Activated T-helper 17 cell treated with anti-CD3 and anti-CD28 coated beads, Interleukin-2, amount 50 U/mL, for 72 hours (primary cell): ENCODE measurements around the gene CNTN4. TPM values are rescaled to one million over a fixed set of nuclear protein-coding genes. Genes with fewer than 3 reads are reported as not detected.

Experiments
- ATAC-seq: fragments of 150-1000 bp; cut with Tn5 transposase; replicated peaks from 2 replicates; pipeline ENCODE4 v1.10.0; 2021; ENCODE audit warnings: mild to moderate bottlenecking, moderate library complexity
- H3K27ac Mint-ChIP-seq: one replicate; pipeline ENCODE4 v1.8.0; 2022; ENCODE audit warnings: mixed read lengths
- H3K27me3 Mint-ChIP-seq: one replicate; pipeline ENCODE4 v1.8.0; 2022; ENCODE audit warnings: mixed read lengths
- H3K36me3 Mint-ChIP-seq: one replicate; pipeline ENCODE4 v1.8.0; 2022; ENCODE audit warnings: low read depth, mild to moderate bottlenecking, mixed read lengths
- H3K4me1 Mint-ChIP-seq: one replicate; pipeline ENCODE4 v1.8.0; 2022; ENCODE audit warnings: mixed read lengths
- H3K4me3 Mint-ChIP-seq: one replicate; pipeline ENCODE4 v1.8.0; 2022; ENCODE audit warnings: mild to moderate bottlenecking, mixed read lengths
- H3K9me3 Mint-ChIP-seq: one replicate; pipeline ENCODE4 v1.8.0; 2022; ENCODE audit warnings: mixed read lengths
- total RNA-seq, 2 donors: library from RNA; stranded (reverse); gene quantifications; one replicate each; pipeline ENCODE4 v1.2.3, GENCODE V29; 2022

Gene CNTN4
- total RNA-seq, 2 donors from 2014 or later: not detected

- Mint-ChIP-seq H3K4me1 (no peaks in the 10 kb centered on the region), H3K36me3 (no peaks in the 10 kb centered on the region), H3K9me3 (no peaks in the 10 kb centered on the region), H3K27me3 (no peaks in the 10 kb centered on the region), H3K27ac (no peak overlapping the region), H3K4me3 (no peak overlapping the region)
- no peak for ATAC-seq
These were observed 755.0 kb downstream of the CNTN4 start for GRCh38 chr3:2853651-2854050.

GRCh38 chr3:2856138-2857133, 757.8 kb downstream of the CNTN4 start:
- ATAC-seq: no peak
- Mint-ChIP-seq H3K4me1 (no peaks in the 10 kb centered on the region), H3K4me3 (no peak overlapping the region), H3K36me3 (no peaks in the 10 kb centered on the region), H3K27ac (no peak overlapping the region), H3K27me3 (no peaks in the 10 kb centered on the region), H3K9me3 (no peaks in the 10 kb centered on the region)

GRCh38 chr3:2860626-2861025, 762.0 kb downstream of the CNTN4 start:
- H3K27ac Mint-ChIP-seq: no peak overlapping the region
- no peak for ATAC-seq
- H3K4me1 Mint-ChIP-seq: no peaks in the 10 kb centered on the region
- H3K4me3 Mint-ChIP-seq: no peak overlapping the region
- no peaks in the 10 kb centered on the region for H3K36me3 Mint-ChIP-seq
- H3K27me3 Mint-ChIP-seq: no peaks in the 10 kb centered on the region
- no peaks in the 10 kb centered on the region for H3K9me3 Mint-ChIP-seq

DNA sequence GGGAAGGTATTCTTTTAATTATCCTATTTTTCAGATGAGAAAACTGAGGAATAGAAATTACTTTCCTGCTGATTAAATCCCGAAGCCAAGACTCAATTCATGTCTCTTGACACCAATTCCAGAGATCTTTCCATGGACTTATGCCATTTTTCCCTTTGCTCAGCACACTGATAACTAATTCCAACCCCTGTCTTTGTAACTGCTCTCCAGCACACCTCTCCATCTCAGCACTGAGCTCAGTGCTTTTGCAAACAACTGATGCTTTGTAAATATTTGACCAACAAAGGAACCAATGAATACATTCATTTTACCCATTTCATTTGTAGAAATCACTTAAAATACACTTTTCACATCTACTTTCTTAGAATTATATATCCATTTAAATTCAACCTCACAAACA, 762.5 kb downstream of the CNTN4 start:
- no peaks in the 10 kb centered on the region for H3K27me3 Mint-ChIP-seq
- H3K27ac Mint-ChIP-seq: no peak overlapping the region

DNA sequence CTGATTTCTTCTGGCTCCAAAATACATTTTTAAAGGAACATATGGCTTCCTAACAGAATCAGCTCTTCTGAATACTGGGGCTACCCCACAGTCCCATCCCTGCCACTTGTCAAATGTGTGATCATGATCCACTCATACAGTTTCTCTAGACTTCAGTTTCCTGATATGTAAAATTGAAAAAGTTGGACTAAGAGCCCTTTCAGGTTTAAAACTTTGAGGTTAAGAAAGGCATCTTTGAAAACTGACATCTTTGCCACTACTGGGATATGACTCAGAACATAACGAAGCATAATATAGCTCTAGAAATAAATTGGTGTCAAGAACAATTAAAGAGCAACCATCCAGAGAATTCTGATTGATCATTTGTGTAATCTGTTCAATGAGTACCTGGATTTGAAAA, 763.3 kb downstream of the CNTN4 start:
- Mint-ChIP-seq H3K27me3 (no peaks in the 10 kb centered on the region), H3K9me3 (no peaks in the 10 kb centered on the region), H3K4me1 (no peaks in the 10 kb centered on the region)

More for the DNA sequence above, 762.5 kb downstream of the CNTN4 start:
- no peak for ATAC-seq
- Mint-ChIP-seq H3K4me3 (no peak overlapping the region), H3K4me1 (no peaks in the 10 kb centered on the region), H3K9me3 (no peaks in the 10 kb centered on the region), H3K36me3 (no peaks in the 10 kb centered on the region)

DNA sequence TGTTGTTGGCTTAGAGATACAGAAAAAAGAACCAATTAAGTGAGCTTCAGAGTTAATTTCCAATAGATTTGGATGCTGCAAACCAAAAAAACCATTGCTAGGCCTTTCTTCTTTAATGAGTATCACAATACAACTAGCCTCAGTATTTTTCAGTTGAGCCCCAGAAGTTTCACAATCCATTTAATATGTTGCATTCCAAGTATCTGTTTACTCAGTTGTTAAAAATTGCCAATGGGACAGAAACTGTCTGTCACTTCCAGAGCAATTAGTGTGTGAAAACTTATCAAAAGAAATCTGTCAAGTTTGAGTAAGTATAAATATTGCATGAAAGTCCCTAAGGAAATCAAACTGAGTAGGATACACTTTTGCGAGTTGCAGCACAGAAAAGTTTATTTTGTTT, 763.7 kb downstream of the CNTN4 start:
- Mint-ChIP-seq H3K27me3 (peaks cover under 1% of the 10 kb centered on the region), H3K4me3 (no peak overlapping the region), H3K9me3 (no peaks in the 10 kb centered on the region)

More for the DNA sequence above, 763.3 kb downstream of the CNTN4 start:
- no peaks in the 10 kb centered on the region for H3K36me3 Mint-ChIP-seq
- H3K27ac Mint-ChIP-seq: no peak overlapping the region
- no peak overlapping the region for H3K4me3 Mint-ChIP-seq
- peak; percentile 37 for ATAC-seq

GRCh38 chr3:2863127-2863526, 764.5 kb downstream of the CNTN4 start:
- Mint-ChIP-seq H3K4me1 (no peaks in the 10 kb centered on the region), H3K27me3 (peaks cover 3% of the 10 kb centered on the region), H3K36me3 (no peaks in the 10 kb centered on the region), H3K4me3 (no peak overlapping the region), H3K27ac (no peak overlapping the region), H3K9me3 (no peaks in the 10 kb centered on the region)
- no peak for ATAC-seq

More for the DNA sequence above, 763.7 kb downstream of the CNTN4 start:
- Mint-ChIP-seq H3K4me1 (no peaks in the 10 kb centered on the region), H3K27ac (no peak overlapping the region), H3K36me3 (no peaks in the 10 kb centered on the region)
- ATAC-seq: no peak

GRCh38 chr3:2869905-2870304, 771.2 kb downstream of the CNTN4 start:
- ATAC-seq: no peak
- H3K27ac Mint-ChIP-seq: no peak overlapping the region
- no peaks in the 10 kb centered on the region for H3K4me1 Mint-ChIP-seq
- H3K36me3 Mint-ChIP-seq: no peaks in the 10 kb centered on the region
- no peak overlapping the region for H3K4me3 Mint-ChIP-seq
- peaks cover 17% of the 10 kb centered on the region for H3K27me3 Mint-ChIP-seq
- H3K9me3 Mint-ChIP-seq: no peaks in the 10 kb centered on the region

GRCh38 chr3:2870724-2871333, 772.2 kb downstream of the CNTN4 start:
- Mint-ChIP-seq H3K36me3 (no peaks in the 10 kb centered on the region), H3K4me3 (no peak overlapping the region), H3K27ac (no peak overlapping the region), H3K9me3 (no peaks in the 10 kb centered on the region), H3K27me3 (peaks cover 21% of the 10 kb centered on the region), H3K4me1 (no peaks in the 10 kb centered on the region)
- ATAC-seq: no peak

- Mint-ChIP-seq H3K9me3 (no peaks in the 10 kb centered on the region), H3K36me3 (no peaks in the 10 kb centered on the region), H3K27me3 (peaks cover 18% of the 10 kb centered on the region), H3K4me3 (no peak overlapping the region), H3K27ac (no peak overlapping the region), H3K4me1 (no peaks in the 10 kb centered on the region)
- no peak for ATAC-seq
These were observed 774.2 kb downstream of the CNTN4 start for GRCh38 chr3:2872884-2873283.

DNA sequence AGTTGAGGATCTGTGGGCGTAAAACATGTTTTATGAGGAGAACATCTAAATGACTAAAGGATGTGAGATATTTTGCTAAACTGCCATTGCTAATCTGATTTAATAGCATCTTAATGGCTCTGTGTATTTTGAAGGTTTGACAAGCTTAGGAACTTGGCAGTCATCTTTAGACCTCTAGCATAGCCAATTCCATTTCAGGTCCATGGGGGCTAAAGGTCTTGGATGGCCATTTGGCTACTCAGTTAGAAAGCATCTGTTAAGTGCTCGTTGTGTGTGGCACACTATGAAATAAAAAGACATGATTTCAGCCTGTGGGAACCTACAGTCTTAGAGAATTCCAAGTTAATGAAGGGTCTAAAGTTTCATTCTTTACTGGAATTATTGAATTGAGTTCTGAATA, 775.3 kb downstream of the CNTN4 start:
- H3K27ac Mint-ChIP-seq: no peak overlapping the region
- peaks cover 18% of the 10 kb centered on the region for H3K27me3 Mint-ChIP-seq
- H3K4me3 Mint-ChIP-seq: no peak overlapping the region
- peaks cover 1% of the 10 kb centered on the region for H3K9me3 Mint-ChIP-seq
- no peaks in the 10 kb centered on the region for H3K36me3 Mint-ChIP-seq
- no peak for ATAC-seq
- no peaks in the 10 kb centered on the region for H3K4me1 Mint-ChIP-seq

GRCh38 chr3:2875699-2876098, 777.0 kb downstream of the CNTN4 start:
- Mint-ChIP-seq H3K4me1 (no peaks in the 10 kb centered on the region), H3K4me3 (no peak overlapping the region)
- ATAC-seq: no peak

GRCh38 chr3:2876362-2876761, 777.7 kb downstream of the CNTN4 start:
- Mint-ChIP-seq H3K27ac (no peak overlapping the region), H3K36me3 (no peaks in the 10 kb centered on the region), H3K27me3 (peaks cover 18% of the 10 kb centered on the region)

More at GRCh38 chr3:2875699-2876098, 777.0 kb downstream of the CNTN4 start:
- Mint-ChIP-seq H3K27me3 (peaks cover 18% of the 10 kb centered on the region), H3K36me3 (no peaks in the 10 kb centered on the region), H3K27ac (no peak overlapping the region), H3K9me3 (peaks cover 3% of the 10 kb centered on the region)

DNA sequence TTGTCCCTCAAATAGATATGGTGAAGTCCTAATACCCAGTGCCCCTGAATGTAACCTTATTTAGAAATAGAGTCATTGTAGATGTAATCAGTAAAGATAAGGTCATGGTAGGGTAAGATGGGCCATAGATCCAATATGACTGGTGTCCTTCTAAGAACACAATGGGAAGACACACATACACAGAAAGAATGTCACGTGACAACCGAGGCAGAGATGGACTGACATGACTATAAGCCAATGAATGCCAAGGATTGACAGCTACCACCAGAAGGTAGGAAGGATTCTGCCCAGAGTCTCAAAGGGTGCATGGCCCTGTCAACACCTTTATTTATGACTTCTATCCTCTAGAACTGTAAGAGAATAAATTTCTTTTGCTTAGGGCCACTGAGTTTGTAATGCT, 780.4 kb downstream of the CNTN4 start:
- no peak overlapping the region for H3K4me3 Mint-ChIP-seq

More at GRCh38 chr3:2876362-2876761, 777.7 kb downstream of the CNTN4 start:
- ATAC-seq: no peak
- Mint-ChIP-seq H3K9me3 (peaks cover 3% of the 10 kb centered on the region), H3K4me1 (no peaks in the 10 kb centered on the region), H3K4me3 (no peak overlapping the region)

DNA sequence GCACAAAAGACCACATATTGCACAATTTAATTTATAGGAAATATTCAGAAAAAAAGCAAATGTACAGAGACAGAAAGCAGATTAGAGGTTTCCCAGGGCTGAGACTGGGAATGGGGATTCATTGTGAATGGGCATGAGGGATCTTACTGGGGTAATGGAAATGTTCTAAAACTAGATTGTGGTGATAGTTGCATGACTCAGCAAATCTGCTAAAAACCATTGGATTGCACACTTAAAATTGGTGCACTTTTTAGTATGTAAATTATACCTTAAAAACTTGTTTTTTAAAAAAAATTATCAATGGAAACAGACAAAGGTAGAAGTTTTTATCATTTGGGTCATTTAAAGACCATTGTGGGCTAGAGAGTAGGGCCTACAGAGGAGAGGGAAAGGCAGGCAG, 780.9 kb downstream of the CNTN4 start:
- H3K27me3 Mint-ChIP-seq: peaks cover 5% of the 10 kb centered on the region
- no peaks in the 10 kb centered on the region for H3K36me3 Mint-ChIP-seq
- no peak overlapping the region for H3K4me3 Mint-ChIP-seq
- no peaks in the 10 kb centered on the region for H3K4me1 Mint-ChIP-seq
- no peak for ATAC-seq
- H3K9me3 Mint-ChIP-seq: peaks cover 3% of the 10 kb centered on the region
- no peak overlapping the region for H3K27ac Mint-ChIP-seq

More for the DNA sequence above, 780.4 kb downstream of the CNTN4 start:
- Mint-ChIP-seq H3K27ac (no peak overlapping the region), H3K4me1 (no peaks in the 10 kb centered on the region), H3K27me3 (peaks cover 10% of the 10 kb centered on the region), H3K9me3 (peaks cover 3% of the 10 kb centered on the region), H3K36me3 (no peaks in the 10 kb centered on the region)
- ATAC-seq: no peak
